Upper lobe of left lung (tissue), 6 donors: ENCODE results near the gene SYT7. TPM values are rescaled to one million over a fixed set of nuclear protein-coding genes. Genes with fewer than 3 reads are reported as not detected.

Experiments
- ATAC-seq, 2 donors: fragments of 200-7000 bp; cut with Tn5 transposase; one replicate each; pipeline ENCODE4 v1.9.1; 2022; ENCODE audit warnings: mild to moderate bottlenecking in 2 of 2, moderate library complexity in 2 of 2; ENCODE audit not compliant: low FRiP score in 2 of 2
- DNase-seq, 2 donors: peaks; one replicate each; pipeline ENCODE4 v3.0.0-alpha.2; 2019 to 2020
- H3K27ac ChIP-seq, 4 donors: fragments of 200-600 bp; sonication (generic); one replicate each; pipeline ENCODE4 v1.5.1; 2016 to 2019
- H3K27me3 ChIP-seq, 4 donors: fragments of 200-600 bp; sonication (generic); one replicate each; pipeline ENCODE4 v1.5.1; 2017 to 2019
- H3K36me3 ChIP-seq, 4 donors: fragments of 200-600 bp; sonication (generic); one replicate each; pipeline ENCODE4 v1.5.1; 2016 to 2019
- H3K4me1 ChIP-seq, 4 donors: fragments of 200-600 bp; sonication (generic); one replicate each; pipeline ENCODE4 v1.5.1; 2018 to 2019
- H3K4me3 ChIP-seq, 4 donors: fragments of 200-600 bp; sonication (generic); one replicate each; pipeline ENCODE4 v1.5.1; 2017 to 2019; ENCODE audit warnings: mild to moderate bottlenecking in 2 of 4, moderate library complexity in 1 of 4
- H3K9me3 ChIP-seq, 4 donors: fragments of 200-600 bp; sonication (generic); one replicate each; pipeline ENCODE4 v1.5.1; 2018 to 2019
- CTCF ChIP-seq, 6 experiments: fragments of 450-650 bp in 4 of 6; fragments of 200-600 bp in 2 of 6; sonication (generic) in 2 of 6; IDR thresholded peaks; one replicate each; pipeline ENCODE4 v1.5.1; 2016 to 2019; ENCODE audit warnings: antibody characterized with exemption in 6 of 6
- EP300 ChIP-seq, 4 donors: sonication (generic); formaldehyde crosslinking; IDR thresholded peaks; one replicate each; pipeline ENCODE4 v1.5.1; 2017; ENCODE audit warnings: antibody characterized with exemption in 4 of 4, control low read depth in 2 of 4
- POLR2A ChIP-seq, 4 donors: fragments of 450-650 bp; IDR thresholded peaks; one replicate each; pipeline ENCODE4 v1.5.1; 2016 to 2017; ENCODE audit warnings: antibody characterized with exemption in 4 of 4, mild to moderate bottlenecking in 2 of 4
- POLR2AphosphoS5 ChIP-seq, 2 donors: sonication (generic); formaldehyde crosslinking; IDR thresholded peaks; one replicate each; pipeline ENCODE4 v1.5.1; 2017; ENCODE audit warnings: antibody characterized with exemption in 2 of 2
- WGBS, 2 donors: methylation state at CpG; one replicate each; pipeline ENCODE4 v1.1.5; 2017 to 2018; 5-methylcytosine and 5-hydroxymethylcytosine counted together
- total RNA-seq, 6 donors: library from RNA; depleted of rRNA in 4 of 6; stranded (reverse); fragments of >200 nt in 4 of 6; gene quantifications; one replicate each; pipeline versions ENCODE4 v1.1.0 to v1.2.1, GENCODE V29; 2016 to 2021
- donor health status: DM: no; HTN: no; CAD: no; lungs with moderate emphysema.
- donor health status: DM: no; HTN: yes; CAD: no; lungs with severe emphysema.

Gene SYT7
- total RNA-seq, 6 donors from 2014 or later: 2.1 to 7.3 (median 4.9) TPM

DNA sequence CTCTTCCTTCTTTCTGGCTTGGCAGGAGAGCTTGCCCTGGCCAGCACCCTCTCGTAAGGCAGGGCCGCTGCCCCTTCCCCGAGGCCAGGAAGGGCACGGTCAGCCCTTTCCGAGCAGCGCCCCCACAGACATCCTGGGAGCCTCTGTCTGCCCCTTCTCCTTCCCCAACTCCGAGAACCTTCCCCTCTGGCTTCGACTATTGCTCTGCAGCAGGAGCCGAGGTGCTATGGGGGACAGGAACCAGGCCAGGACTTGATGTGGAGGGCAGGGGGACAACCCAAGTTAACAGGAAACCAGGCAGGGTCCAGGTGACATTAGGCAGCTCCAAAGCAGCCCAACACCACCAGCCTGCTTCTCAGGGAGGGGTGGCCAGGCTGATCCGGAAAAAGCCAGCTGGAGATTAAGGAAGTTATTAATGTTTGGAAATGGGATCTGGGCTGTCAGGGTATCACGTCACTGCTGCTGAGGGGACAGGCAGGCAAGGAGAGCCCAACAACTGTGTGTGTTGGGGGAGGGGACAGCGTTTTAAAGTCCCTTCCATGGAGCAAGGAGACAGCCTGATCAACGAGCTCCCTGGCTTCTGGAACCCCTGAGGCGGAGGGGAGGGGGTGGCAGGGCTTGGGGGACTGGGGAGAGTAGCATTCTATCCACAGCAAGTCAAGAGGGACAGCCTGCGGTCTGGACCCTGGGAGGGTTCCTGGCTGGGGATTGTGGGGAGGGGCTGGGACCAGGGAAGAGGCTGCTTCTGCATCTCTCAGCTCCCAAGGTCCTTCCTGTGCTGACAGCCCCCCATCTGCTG, 27.3 kb downstream of the SYT7 start:
- DNase-seq: no peak
- peaks cover 0 to 7% (median 0%) of the 10 kb centered on the region in 4 donors for H3K4me1 ChIP-seq
- 54 to 67% methylated on average over 11 to 15 of the region's 15 CpGs for WGBS, 2 donors
- TF ChIP-seq POLR2AphosphoS5 (IDR thresholded peaks at IDR 0.05) (no peak), EP300 (IDR thresholded peaks at IDR 0.05) (no peak), POLR2A (IDR thresholded peaks at IDR 0.05) (no peak), CTCF (IDR thresholded peaks at IDR 0.05) (no peak)
- H3K27me3 ChIP-seq: peaks cover 0 to 21% (median 4%) of the 10 kb centered on the region in 4 donors
- no peak overlapping the region for H3K4me3 ChIP-seq
- no peaks in the 10 kb centered on the region for H3K36me3 ChIP-seq
- no peak for ATAC-seq
- H3K27ac ChIP-seq: no peak overlapping the region
- H3K9me3 ChIP-seq: no peaks in the 10 kb centered on the region

GRCh38 chr11:61552108-61552635, 28.7 kb downstream of the SYT7 start:
- no peak for DNase-seq
- Histone ChIP-seq H3K4me1 (peaks cover 0 to 7% (median 0%) of the 10 kb centered on the region in 4 donors), H3K27ac (no peak overlapping the region), H3K36me3 (no peaks in the 10 kb centered on the region), H3K27me3 (peaks cover 0 to 21% (median 4%) of the 10 kb centered on the region in 4 donors), H3K4me3 (no peak overlapping the region), H3K9me3 (no peaks in the 10 kb centered on the region)
- WGBS, 2 donors: 51 to 76% methylated on average over 10 to 13 of the region's 13 CpGs
- no peak for ATAC-seq
- TF ChIP-seq POLR2AphosphoS5 (IDR thresholded peaks at IDR 0.05): no peak
- TF ChIP-seq CTCF (IDR thresholded peaks at IDR 0.05): no peak
- no peak for TF ChIP-seq POLR2A (IDR thresholded peaks at IDR 0.05)
- no peak for TF ChIP-seq EP300 (IDR thresholded peaks at IDR 0.05)

GRCh38 chr11:61551634-61552033, 29.2 kb downstream of the SYT7 start:
- no peak for TF ChIP-seq POLR2AphosphoS5 (IDR thresholded peaks at IDR 0.05)
- TF ChIP-seq EP300 (IDR thresholded peaks at IDR 0.05): no peak
- no peak for TF ChIP-seq POLR2A (IDR thresholded peaks at IDR 0.05)
- no peak for TF ChIP-seq CTCF (IDR thresholded peaks at IDR 0.05)
- peaks cover 0 to 20% (median 4%) of the 10 kb centered on the region in 4 donors for H3K27me3 ChIP-seq
- WGBS, 2 donors: 65 to 73% methylated on average over 8 to 9 of the region's 12 CpGs
- peak in 1 of 2 donors; percentile 33 for DNase-seq
- H3K4me1 ChIP-seq: peaks cover 0 to 7% (median 0%) of the 10 kb centered on the region in 4 donors
- no peaks in the 10 kb centered on the region for H3K9me3 ChIP-seq
- no peak overlapping the region for H3K27ac ChIP-seq
- no peak for ATAC-seq
- no peak overlapping the region for H3K4me3 ChIP-seq
- H3K36me3 ChIP-seq: no peaks in the 10 kb centered on the region

- peaks cover 0 to 13% (median 4%) of the 10 kb centered on the region in 4 donors for H3K27me3 ChIP-seq
- H3K9me3 ChIP-seq: no peaks in the 10 kb centered on the region
- peaks cover 0 to 7% (median 0%) of the 10 kb centered on the region in 4 donors for H3K4me1 ChIP-seq
- ATAC-seq (no peak), DNase-seq (peak in 1 of 2 donors; percentile 52)
- WGBS, 2 donors: 91 to 92% methylated on average over 17 to 18 of the region's 18 CpGs
- H3K36me3 ChIP-seq: no peaks in the 10 kb centered on the region
- H3K27ac ChIP-seq: no peak overlapping the region
- TF ChIP-seq POLR2A (IDR thresholded peaks at IDR 0.05) (no peak), POLR2AphosphoS5 (IDR thresholded peaks at IDR 0.05) (no peak), CTCF (IDR thresholded peaks at IDR 0.05) (no peak), EP300 (IDR thresholded peaks at IDR 0.05) (no peak)
- no peak overlapping the region for H3K4me3 ChIP-seq
Measured at GRCh38 chr11:61550665-61551227, 30.1 kb downstream of the SYT7 start.
